Ectodermal cell (in vitro differentiated cells): ENCODE data around the gene CLIC6.

Experiments used
- H3K27ac ChIP-seq: 2 replicates; pipeline ENCODE4 v1.7.0; 2013; ENCODE audit warnings: mild to moderate bottlenecking, low read depth, low read length; ENCODE audit not compliant: insufficient read depth, poor library complexity, severe bottlenecking
- H3K27me3 ChIP-seq: 2 replicates; pipeline ENCODE4 v1.7.0; 2013; ENCODE audit warnings: mild to moderate bottlenecking, low read length; ENCODE audit not compliant: insufficient read depth, control insufficient read depth, poor library complexity, severe bottlenecking
- H3K36me3 ChIP-seq: one replicate; pipeline ENCODE4 v1.7.0; 2013; ENCODE audit warnings: low read length; ENCODE audit not compliant: control insufficient read depth, insufficient read depth
- H3K4me1 ChIP-seq: one replicate; pipeline ENCODE4 v1.7.0; 2013; ENCODE audit warnings: low read length; ENCODE audit not compliant: control insufficient read depth, insufficient read depth
- H3K4me3 ChIP-seq: 2 replicates; pipeline ENCODE4 v1.7.0; 2013; ENCODE audit warnings: low read depth, low read length, control low read depth; ENCODE audit not compliant: insufficient read depth
- H3K9me3 ChIP-seq: 2 replicates; pipeline ENCODE4 v1.7.0; 2013; ENCODE audit warnings: mild to moderate bottlenecking, low read length, moderate library complexity; ENCODE audit not compliant: control insufficient read depth
- WGBS, 2 experiments: methylation state at CpG; one replicate each; pipeline ENCODE4 v1.1.7; 2013; ENCODE audit warnings: missing lambda C conversion rate in 2 of 2; 5-methylcytosine and 5-hydroxymethylcytosine counted together

CLIC6 gene

GRCh38 chr21:34673006-34673405 is 4.2 kb downstream of the CLIC6 start:
- no peak overlapping the region for H3K4me3 ChIP-seq
- WGBS, 2 experiments = 86 to 93% methylated on average over 2 to 3 of the region's 3 CpGs
- H3K36me3 ChIP-seq = no peaks in the 10 kb centered on the region
- H3K4me1 ChIP-seq = peaks cover 3% of the 10 kb centered on the region
- H3K27ac ChIP-seq = no peak overlapping the region
- no peaks in the 10 kb centered on the region for H3K9me3 ChIP-seq
- H3K27me3 ChIP-seq = peaks cover 48% of the 10 kb centered on the region

- H3K4me1 ChIP-seq = peaks cover 3% of the 10 kb centered on the region
- H3K27ac ChIP-seq = no peak overlapping the region
- H3K4me3 ChIP-seq = no peak overlapping the region
- no peaks in the 10 kb centered on the region for H3K36me3 ChIP-seq
- H3K27me3 ChIP-seq = peaks cover 33% of the 10 kb centered on the region
- H3K9me3 ChIP-seq = no peaks in the 10 kb centered on the region
Measured at GRCh38 chr21:34674468-34674867, 5.7 kb downstream of the CLIC6 start.

- H3K27me3 ChIP-seq = peaks cover 19% of the 10 kb centered on the region
- H3K27ac ChIP-seq = no peak overlapping the region
- H3K4me3 ChIP-seq = no peak overlapping the region
- no peaks in the 10 kb centered on the region for H3K36me3 ChIP-seq
- peaks cover 3% of the 10 kb centered on the region for H3K4me1 ChIP-seq
- 66 to 71% methylated on average over 5 of the region's 5 CpGs for WGBS, 2 experiments
- H3K9me3 ChIP-seq = no peaks in the 10 kb centered on the region
Measured at GRCh38 chr21:34675871-34676270, 7.1 kb downstream of the CLIC6 start.

- no peak overlapping the region for H3K27ac ChIP-seq
Measured at GRCh38 chr21:34679051-34679450, 10.3 kb downstream of the CLIC6 start.

GRCh38 chr21:34684174-34684876 is 15.5 kb downstream of the CLIC6 start:
- no peaks in the 10 kb centered on the region for H3K36me3 ChIP-seq
- no peak overlapping the region for H3K27ac ChIP-seq
- 83 to 90% methylated on average over 1 of the region's 2 CpGs for WGBS, 2 experiments
- H3K4me1 ChIP-seq = no peaks in the 10 kb centered on the region
- H3K9me3 ChIP-seq = no peaks in the 10 kb centered on the region
- no peaks in the 10 kb centered on the region for H3K27me3 ChIP-seq
- H3K4me3 ChIP-seq = no peak overlapping the region

More at GRCh38 chr21:34679051-34679450, 10.3 kb downstream of the CLIC6 start:
- 90% methylated on average over 5 of the region's 5 CpGs for WGBS, 2 experiments
- H3K4me1 ChIP-seq = no peaks in the 10 kb centered on the region
- no peak overlapping the region for H3K4me3 ChIP-seq
- H3K9me3 ChIP-seq = no peaks in the 10 kb centered on the region
- H3K36me3 ChIP-seq = no peaks in the 10 kb centered on the region
- H3K27me3 ChIP-seq = no peaks in the 10 kb centered on the region

GRCh38 chr21:34687065-34687464 is 18.3 kb downstream of the CLIC6 start:
- WGBS, 2 experiments = 0% methylated on average over 1 of the region's 1 CpG
- Histone ChIP-seq H3K4me3 (no peak overlapping the region), H3K27me3 (no peaks in the 10 kb centered on the region), H3K9me3 (no peaks in the 10 kb centered on the region), H3K36me3 (no peaks in the 10 kb centered on the region), H3K4me1 (no peaks in the 10 kb centered on the region), H3K27ac (no peak overlapping the region)

- Histone ChIP-seq H3K27ac (no peak overlapping the region), H3K9me3 (no peaks in the 10 kb centered on the region), H3K36me3 (no peaks in the 10 kb centered on the region), H3K4me3 (no peak overlapping the region), H3K4me1 (no peaks in the 10 kb centered on the region), H3K27me3 (no peaks in the 10 kb centered on the region)
- WGBS, 2 experiments = 82 to 88% methylated on average over 1 to 2 of the region's 2 CpGs
Measured at GRCh38 chr21:34687745-34688144, 19.0 kb downstream of the CLIC6 start.

GRCh38 chr21:34688145-34688544 is 19.4 kb downstream of the CLIC6 start:
- H3K4me1 ChIP-seq = no peaks in the 10 kb centered on the region
- 90 to 93% methylated on average over 16 of the region's 16 CpGs for WGBS, 2 experiments

GRCh38 chr21:34688715-34689114 is 19.9 kb downstream of the CLIC6 start:
- Histone ChIP-seq H3K9me3 (no peaks in the 10 kb centered on the region), H3K4me1 (no peaks in the 10 kb centered on the region), H3K36me3 (no peaks in the 10 kb centered on the region), H3K27ac (no peak overlapping the region), H3K27me3 (no peaks in the 10 kb centered on the region), H3K4me3 (no peak overlapping the region)
- 96 to 97% methylated on average over 5 of the region's 5 CpGs for WGBS, 2 experiments

More at GRCh38 chr21:34688145-34688544, 19.4 kb downstream of the CLIC6 start:
- Histone ChIP-seq H3K36me3 (no peaks in the 10 kb centered on the region), H3K27ac (no peak overlapping the region), H3K9me3 (no peaks in the 10 kb centered on the region), H3K27me3 (no peaks in the 10 kb centered on the region), H3K4me3 (no peak overlapping the region)

- no peaks in the 10 kb centered on the region for H3K9me3 ChIP-seq
- no peaks in the 10 kb centered on the region for H3K4me1 ChIP-seq
- H3K4me3 ChIP-seq = no peak overlapping the region
- no peaks in the 10 kb centered on the region for H3K36me3 ChIP-seq
- no peak overlapping the region for H3K27ac ChIP-seq
- 92 to 93% methylated on average over 11 of the region's 11 CpGs for WGBS, 2 experiments
- no peaks in the 10 kb centered on the region for H3K27me3 ChIP-seq
Measured at GRCh38 chr21:34690041-34690792, 21.4 kb downstream of the CLIC6 start.
